GM11168 (cell line): ENCODE data around the gene PLA2G15.

ENCODE experiments used
- in situ Hi-C: fragments of 300-500 bp; cut with MboI; formaldehyde crosslinking; loops from one replicate; pipeline ENCODE4 v1.12.0; 2022; ENCODE audit warnings: low sequenced_read_pairs; ENCODE audit not compliant: unreplicated experiment

The PLA2G15 gene

DNA sequence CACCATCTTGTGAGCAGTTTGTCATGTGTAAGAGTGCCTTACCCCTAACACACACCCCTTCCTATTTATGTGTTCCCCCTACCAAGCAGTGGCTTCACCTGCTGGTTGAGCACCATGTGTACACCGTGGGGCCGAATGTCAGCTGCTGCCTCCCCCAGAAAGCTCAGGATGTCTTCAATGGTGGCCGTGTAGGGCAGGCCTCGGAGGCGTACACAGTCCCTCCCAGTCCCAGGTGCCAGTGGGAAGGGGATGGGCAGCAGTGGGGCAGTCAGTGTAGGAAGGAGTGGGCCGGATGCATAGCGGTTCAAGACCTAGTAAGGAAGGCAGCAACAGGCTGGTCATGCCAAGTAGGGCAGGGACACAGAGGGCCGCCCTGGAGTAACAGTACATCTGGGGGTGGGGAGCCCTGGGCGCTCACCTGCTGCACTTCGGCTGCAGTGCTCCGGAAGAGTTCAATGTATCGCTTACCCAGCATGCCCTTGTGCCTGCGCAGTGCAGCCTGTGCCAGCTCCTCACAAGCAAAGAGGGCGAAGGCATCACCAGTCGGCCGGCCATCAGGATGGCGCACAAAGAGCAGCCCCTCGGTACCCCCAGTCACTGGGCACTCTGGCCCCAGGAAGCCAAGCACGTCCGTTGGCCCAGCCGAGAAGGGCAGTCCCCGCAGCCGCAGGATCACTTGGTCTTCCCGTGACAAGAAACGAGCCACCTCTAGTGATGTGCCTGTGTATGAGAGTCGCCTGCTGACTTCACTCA is 13.6 kb upstream of the PLA2G15 start:
- in situ Hi-C loops, result no loop called here

GRCh38 chr16:68232335-68232734 is 12.8 kb upstream of the PLA2G15 start:
- in situ Hi-C loops, result no loop called here

DNA sequence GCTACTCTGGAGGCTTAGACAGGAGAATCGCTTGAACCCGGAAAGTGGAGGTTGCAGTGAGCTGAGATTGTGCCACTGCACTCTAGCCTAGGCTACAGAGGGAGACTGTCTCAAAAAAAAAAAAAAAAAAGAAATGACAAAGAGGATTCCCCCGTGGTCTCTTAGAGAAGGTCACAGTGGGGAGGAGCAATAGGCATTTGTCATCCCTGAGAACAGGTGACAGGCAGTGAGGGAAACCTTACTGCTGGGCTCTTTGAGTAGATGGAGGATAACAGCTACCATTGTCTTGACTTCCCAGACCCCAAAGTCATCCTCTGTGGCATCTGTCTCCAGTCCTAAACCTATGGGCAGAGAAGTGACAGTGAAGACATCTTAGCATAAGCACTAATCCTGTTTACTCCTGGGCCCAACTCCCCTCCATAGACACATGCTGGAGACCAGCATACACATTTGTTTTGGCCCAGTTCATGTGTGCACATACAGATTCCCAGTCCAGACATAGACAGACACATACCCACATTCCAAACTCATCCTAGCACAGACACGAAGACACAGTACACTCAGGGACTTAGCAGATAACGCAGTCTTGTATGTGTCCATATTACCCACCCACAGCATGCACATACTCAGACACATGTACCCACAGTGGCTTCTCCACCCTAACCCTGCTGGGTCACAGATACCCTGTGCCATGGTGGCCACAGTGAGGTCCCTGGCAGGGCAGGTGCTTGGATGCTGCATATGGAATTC is 11.9 kb upstream of the PLA2G15 start:
- in situ Hi-C loops, result no loop called here

- in situ Hi-C loops, result no loop called here
Observed at GRCh38 chr16:68233835-68234187, 11.4 kb upstream of the PLA2G15 start.

DNA sequence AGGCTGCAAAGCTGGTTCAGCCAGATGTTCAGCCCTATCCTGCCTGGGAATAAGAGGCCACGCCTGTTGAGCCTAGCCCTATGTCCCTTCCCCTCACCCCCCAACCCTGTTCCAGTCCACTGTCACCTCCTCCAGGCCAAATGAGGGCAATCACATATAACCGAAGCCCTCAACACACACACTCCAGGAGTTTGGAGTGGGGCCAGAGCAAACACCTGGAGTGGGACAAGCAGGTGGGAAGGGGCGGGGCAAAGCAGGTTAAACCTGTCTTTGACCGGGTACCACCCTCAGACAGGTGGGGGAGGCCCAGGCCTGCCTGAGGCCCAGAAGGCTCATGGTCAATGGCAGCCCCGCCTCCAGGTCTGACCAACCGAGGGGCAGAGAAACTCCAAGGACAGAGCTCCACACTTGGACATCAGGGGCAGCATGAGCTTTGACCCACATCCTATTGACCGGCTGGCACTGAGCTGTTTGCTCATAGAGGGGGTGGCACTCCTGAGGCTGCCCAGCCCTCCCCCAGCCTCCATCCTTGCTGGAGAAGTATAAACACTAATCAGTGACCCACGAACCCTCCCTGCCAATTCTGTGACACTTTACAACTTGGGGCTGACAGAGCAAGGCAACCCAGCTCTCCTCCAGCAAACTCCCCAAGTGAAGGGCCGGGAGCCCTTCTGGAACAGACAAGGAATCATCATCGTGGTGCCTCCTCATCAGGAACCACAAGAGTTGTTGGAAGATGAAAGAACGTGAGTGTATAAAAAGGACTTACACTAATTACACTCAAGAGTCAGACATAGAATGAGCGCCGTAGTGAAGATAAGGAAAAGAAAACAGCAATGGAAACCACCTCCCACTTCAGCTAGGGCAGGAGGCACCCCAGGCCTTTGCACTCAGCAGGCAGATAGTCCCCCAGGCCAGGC is 10.7 kb upstream of the PLA2G15 start:
- in situ Hi-C loops, result no loop called here

- in situ Hi-C loops, result no loop called here
Observed at GRCh38 chr16:68235108-68235886, 9.9 kb upstream of the PLA2G15 start.

- in situ Hi-C loops, result no loop called here
Observed at GRCh38 chr16:68235887-68236136, 9.4 kb upstream of the PLA2G15 start, which contains the start of gene ESRP2. TSS of gene ESRP2 (minus strand) at chr16:68236127. CDS start at chr16:68236045, 82 bp downstream.

DNA sequence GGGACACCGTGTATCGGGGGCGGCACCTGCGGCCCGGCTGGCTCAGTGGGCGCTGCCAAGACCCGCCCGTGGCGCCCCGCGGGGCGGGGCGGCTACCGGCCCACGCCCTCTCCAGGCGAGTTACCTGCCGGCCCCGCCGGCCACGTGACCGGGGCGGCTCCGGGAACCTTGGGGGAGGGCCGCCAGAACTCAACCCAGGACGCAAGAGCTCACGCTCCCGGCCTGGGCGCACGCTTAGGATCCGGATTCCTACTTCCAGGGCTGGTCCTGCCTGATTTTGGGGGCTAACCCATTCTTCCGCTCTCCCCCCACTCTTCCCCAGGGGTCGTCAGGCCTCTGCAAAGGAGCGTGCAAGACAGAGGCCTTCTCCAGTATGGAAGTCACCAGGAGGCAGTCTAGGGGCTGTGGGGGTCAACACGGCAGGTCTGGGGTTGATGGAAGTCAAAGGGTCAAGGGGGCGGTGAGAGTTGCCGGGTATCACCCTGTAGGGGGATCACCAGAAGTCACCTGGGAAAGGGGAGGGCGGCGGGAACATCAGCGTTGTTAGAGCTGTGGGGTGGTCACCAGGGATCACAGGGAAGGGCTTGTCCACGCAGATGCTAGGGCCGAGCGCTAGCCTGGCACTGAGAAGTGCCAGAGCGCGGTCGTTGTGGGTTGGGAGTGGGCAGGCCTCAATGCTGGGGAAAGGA is 8.9 kb upstream of the PLA2G15 start:
- in situ Hi-C loops, result no loop called here

DNA sequence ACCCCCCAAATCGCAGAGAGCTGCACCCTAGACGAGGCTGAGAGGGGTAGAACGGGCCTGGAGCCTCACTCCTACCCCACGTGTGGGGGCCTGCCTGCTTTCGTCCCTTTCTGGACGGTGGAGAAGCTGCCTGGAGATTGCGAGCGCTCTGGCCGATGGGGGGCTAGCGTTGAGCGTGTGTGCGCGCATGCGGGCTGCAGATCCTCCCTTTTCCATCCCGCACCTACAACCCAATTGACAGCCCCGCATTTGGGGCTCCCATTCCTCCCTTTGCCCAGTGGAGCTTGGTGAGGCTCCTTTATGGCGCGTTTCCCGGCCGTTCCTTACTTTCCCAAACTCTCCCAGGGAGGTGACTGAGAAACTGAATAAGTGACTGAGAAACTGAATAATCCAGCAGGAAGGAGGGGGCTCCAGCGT is 8.3 kb upstream of the PLA2G15 start:
- in situ Hi-C loops, result no loop called here

DNA sequence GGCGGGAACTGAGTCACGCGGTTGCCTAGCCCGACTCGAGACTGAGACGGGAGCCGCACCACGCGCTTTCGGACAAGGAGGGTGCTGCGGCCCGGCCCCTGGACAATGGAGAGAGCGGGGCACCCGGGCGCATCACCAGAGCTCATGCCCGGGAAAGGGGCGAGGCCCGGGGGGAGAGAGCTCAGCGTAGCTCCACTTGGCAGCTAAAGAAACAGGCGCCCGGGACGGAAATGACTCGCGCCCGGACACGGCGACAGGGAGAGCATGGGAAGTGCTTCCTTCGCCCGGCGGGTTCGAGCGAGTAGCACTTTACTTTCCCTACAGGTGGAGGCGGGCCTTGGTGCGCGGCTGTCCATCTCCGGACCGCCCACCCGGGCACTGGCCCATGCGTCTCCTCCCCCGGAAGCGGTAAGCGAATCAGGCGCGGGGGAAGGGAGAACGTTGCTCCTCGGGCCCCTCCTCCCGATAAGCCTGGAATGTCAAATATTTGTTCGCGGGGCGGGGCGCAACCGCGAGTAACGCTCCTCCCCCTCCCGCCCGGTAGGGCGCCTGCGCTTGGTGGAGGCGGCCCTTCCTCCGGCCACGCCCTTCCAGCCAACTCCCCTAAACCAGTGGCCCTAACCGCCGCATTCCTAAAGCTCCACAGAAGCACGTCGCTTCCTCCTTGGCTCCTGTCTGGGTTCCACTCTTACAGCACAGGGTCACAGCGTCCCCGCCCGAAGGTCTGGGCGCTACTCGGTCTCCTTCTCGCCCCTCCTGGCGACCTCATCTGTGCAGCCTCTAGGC is 7.7 kb upstream of the PLA2G15 start:
- in situ Hi-C loops, result no loop called here

- in situ Hi-C loops, result no loop called here
Observed at GRCh38 chr16:68238029-68238345, 7.2 kb upstream of the PLA2G15 start.

GRCh38 chr16:68242085-68242484 is 3.1 kb upstream of the PLA2G15 start:
- in situ Hi-C loops, result no loop called here

GRCh38 chr16:68242926-68243858 is 2.0 kb upstream of the PLA2G15 start:
- in situ Hi-C loops, result no loop called here

DNA sequence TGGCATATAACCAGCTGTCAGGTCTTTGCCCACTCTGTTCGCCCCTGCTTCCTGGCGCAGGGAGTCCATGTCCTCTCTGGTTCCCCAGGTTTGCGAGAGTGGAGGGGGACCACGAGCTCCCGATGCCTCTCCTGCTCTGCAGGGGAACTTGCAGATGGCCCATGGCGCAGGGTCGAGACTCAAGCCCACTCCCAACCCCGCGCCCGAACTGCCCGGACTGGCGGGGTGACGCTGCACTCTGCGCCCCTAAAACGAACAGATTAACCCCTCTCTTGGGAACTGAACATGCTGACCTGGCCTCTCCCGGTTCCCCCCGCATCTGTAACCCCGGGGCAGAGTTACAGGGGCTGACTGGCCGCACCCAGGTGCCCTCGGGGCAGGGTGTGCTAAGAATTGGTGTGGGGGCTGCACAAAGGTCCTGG is 681 bp upstream of the PLA2G15 start:
- in situ Hi-C loops, result no loop called here

DNA sequence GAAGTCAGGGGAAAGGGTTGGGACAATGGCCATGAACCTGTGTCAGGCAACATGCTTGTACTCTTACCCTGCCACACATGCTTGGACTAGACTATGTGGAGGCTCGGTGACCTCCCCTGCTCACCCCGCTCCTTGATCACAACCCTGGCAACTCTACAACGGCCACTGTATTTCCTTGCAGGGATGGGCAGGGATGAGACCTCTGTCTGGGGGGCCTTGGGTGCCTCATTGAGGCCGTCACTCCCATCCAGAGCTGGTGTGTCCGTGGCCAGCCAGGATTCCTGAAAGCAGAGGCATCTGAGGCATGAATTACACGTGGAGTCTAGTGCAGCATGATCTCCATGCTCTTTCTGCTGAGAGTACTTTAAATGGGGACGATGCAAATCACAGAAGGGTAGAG is 948 bp downstream of the PLA2G15 start:
- in situ Hi-C loops, result no loop called here

- in situ Hi-C loops, result no loop called here
Observed at GRCh38 chr16:68246666-68247065, 1.5 kb downstream of the PLA2G15 start.

GRCh38 chr16:68247400-68247799 is 2.2 kb downstream of the PLA2G15 start:
- in situ Hi-C loops, result no loop called here

- in situ Hi-C loops, result no loop called here
Observed at GRCh38 chr16:68247932-68248331, 2.8 kb downstream of the PLA2G15 start.
